Esophagus muscularis mucosa (tissue), 4 donors: Measurements from ENCODE around the gene OR1N2.

Experiments
- CTCF ChIP-seq, 3 experiments: fragments of 200-600 bp in 2 of 3; fragments of 450-650 bp in 1 of 3; sonication (generic) in 2 of 3; IDR thresholded peaks; one replicate each; pipeline ENCODE4 v1.5.1; 2017 to 2019; ENCODE audit warnings: antibody characterized with exemption in 3 of 3, mild to moderate bottlenecking in 2 of 3, moderate library complexity in 1 of 3
- EP300 ChIP-seq: sonication (generic); formaldehyde crosslinking; IDR thresholded peaks from one replicate; pipeline ENCODE4 v1.6.1; 2017; ENCODE audit warnings: antibody characterized with exemption
- POLR2A ChIP-seq: fragments of 450-650 bp; IDR thresholded peaks from one replicate; pipeline ENCODE4 v1.6.1; 2017; ENCODE audit warnings: antibody characterized with exemption, moderate library complexity, mild to moderate bottlenecking, low read depth
- POLR2AphosphoS5 ChIP-seq, 2 donors: sonication (generic); formaldehyde crosslinking; IDR thresholded peaks; one replicate each; pipeline ENCODE4 v1.6.1; 2017; ENCODE audit warnings: antibody characterized with exemption in 2 of 2

GRCh38 chr9:122572456-122572855 lies 19.5 kb downstream of the OR1N2 start:
- no peak for TF ChIP-seq POLR2A
- no peak for TF ChIP-seq CTCF (IDR thresholded peaks at IDR 0.05)
- no peak for TF ChIP-seq EP300
- TF ChIP-seq POLR2AphosphoS5 (IDR thresholded peaks at IDR 0.05): no peak
